GM19023 (cell line): Measurements from ENCODE around the gene P3H1.

Experiments
- ATAC-seq: cut with Tn5 transposase; IDR thresholded peaks from one replicate; pipeline ENCODE4 v1.9.1; 2021; ENCODE audit warnings: mild to moderate bottlenecking, moderate library complexity; ENCODE audit not compliant: unreplicated experiment

The P3H1 gene

GRCh38 chr1:42746436-42747105, 20.3 kb downstream of the P3H1 start:
- no peak for ATAC-seq

- no peak for ATAC-seq
Observed at GRCh38 chr1:42745851-42746250, 21.0 kb downstream of the P3H1 start.

- no peak for ATAC-seq
Observed at GRCh38 chr1:42744148-42744413, 22.7 kb downstream of the P3H1 start.

- no peak for ATAC-seq
Observed at GRCh38 chr1:42743317-42744147, 23.3 kb downstream of the P3H1 start.

GRCh38 chr1:42742617-42743316, 24.1 kb downstream of the P3H1 start:
- no peak for ATAC-seq

GRCh38 chr1:42742141-42742540, 24.7 kb downstream of the P3H1 start:
- no peak for ATAC-seq

- no peak for ATAC-seq
Observed at GRCh38 chr1:42741706-42742105, 25.1 kb downstream of the P3H1 start.

GRCh38 chr1:42740851-42741580, 25.8 kb downstream of the P3H1 start:
- ATAC-seq: no peak

GRCh38 chr1:42739753-42740700, 26.8 kb downstream of the P3H1 start, which contains the start of gene CLDN19:
TSS of gene CLDN19 (minus strand) at chr1:42740236. CDS start at chr1:42740063, 173 bp downstream.
- ATAC-seq: no peak

GRCh38 chr1:42738678-42739226, 28.1 kb downstream of the P3H1 start:
- ATAC-seq: no peak

GRCh38 chr1:42737986-42738677, 28.7 kb downstream of the P3H1 start:
- ATAC-seq: no peak

GRCh38 chr1:42737257-42737656, 29.6 kb downstream of the P3H1 start:
- ATAC-seq: no peak

GRCh38 chr1:42736571-42737200, 30.1 kb downstream of the P3H1 start:
- ATAC-seq: no peak

GRCh38 chr1:42736152-42736551, 30.7 kb downstream of the P3H1 start:
- ATAC-seq: no peak

- no peak for ATAC-seq
Observed at GRCh38 chr1:42735477-42736105, 31.2 kb downstream of the P3H1 start.

- ATAC-seq: no peak
Observed at GRCh38 chr1:42735056-42735455, 31.8 kb downstream of the P3H1 start.

GRCh38 chr1:42734201-42735035, 32.4 kb downstream of the P3H1 start:
- no peak for ATAC-seq
